HG02678 (cell line): ENCODE results near the gene SRGAP1.
A peak's percentile ranks its signal among the peaks of the same experiment; 100 is the strongest.
"Not testable (repeated sequence)": the region's sequence is repeated elsewhere in the genome, so short reads cannot be mapped to it uniquely, and the experiment has no call there.

Experiments used
- ATAC-seq: cut with Tn5 transposase; IDR thresholded peaks from one replicate; pipeline ENCODE4 v1.9.1; 2021; ENCODE audit warnings: mild to moderate bottlenecking, moderate library complexity; ENCODE audit not compliant: unreplicated experiment

The SRGAP1 gene

DNA sequence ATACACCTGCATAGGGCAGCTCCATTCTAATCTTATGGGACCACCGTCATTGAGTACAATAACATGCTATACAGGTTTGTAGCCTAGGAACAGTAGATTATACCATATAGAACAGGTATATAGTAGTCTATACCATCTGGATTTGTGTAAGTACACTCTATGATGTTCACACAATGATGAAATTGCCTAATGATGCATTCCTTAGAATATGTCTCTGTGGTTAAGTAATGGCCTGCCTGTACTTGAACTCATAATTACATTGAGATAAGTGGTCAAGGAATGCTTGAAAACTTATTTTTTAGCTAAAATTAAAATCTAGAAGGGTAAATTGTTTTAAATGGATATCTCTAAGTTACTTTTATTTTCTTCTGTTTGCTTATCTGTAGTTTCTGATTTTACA, 152.7 kb downstream of the SRGAP1 start:
- ATAC-seq, result no peak

GRCh38 chr12:63998584-63998983, 154.1 kb downstream of the SRGAP1 start:
- no peak for ATAC-seq

GRCh38 chr12:63999853-64000252, 155.4 kb downstream of the SRGAP1 start:
- no peak for ATAC-seq

DNA sequence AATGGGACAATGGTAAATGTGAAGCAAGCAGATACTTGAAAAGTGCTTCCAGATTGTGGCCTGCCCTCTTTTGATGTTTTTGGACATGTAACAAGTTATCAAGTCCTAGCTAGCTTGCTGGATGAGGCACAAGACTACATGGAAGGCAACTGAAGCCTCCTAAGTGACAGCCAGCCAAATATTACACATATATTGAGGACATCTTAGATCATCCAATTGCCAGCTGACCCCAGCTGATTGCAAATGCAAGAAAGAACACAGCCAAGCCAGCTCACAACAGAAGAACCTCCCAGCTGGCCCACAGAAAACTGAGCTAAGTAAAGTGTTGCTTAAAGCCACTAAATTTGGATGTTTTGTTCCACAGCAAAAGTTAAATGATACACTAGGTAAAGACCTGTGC, 156.9 kb downstream of the SRGAP1 start:
- ATAC-seq, result no peak

DNA sequence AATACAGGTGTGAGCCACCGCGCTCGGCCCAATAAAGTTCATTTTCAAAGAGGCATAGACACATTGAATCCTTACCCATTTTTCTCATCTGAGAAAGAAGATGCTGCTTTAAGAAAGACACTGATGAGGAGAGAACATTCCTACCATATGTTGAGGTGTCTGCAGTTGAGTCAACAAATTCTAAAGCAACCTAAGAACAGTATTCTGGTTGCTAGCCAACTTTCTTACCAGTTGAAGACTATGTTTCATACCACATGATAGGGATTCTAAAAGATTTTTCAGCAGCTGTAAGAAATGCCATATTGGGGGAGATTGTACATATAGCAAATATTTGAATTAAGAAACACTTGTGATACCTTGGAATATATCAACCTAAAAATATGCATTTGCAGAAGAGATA, 160.1 kb downstream of the SRGAP1 start:
- no peak for ATAC-seq

DNA sequence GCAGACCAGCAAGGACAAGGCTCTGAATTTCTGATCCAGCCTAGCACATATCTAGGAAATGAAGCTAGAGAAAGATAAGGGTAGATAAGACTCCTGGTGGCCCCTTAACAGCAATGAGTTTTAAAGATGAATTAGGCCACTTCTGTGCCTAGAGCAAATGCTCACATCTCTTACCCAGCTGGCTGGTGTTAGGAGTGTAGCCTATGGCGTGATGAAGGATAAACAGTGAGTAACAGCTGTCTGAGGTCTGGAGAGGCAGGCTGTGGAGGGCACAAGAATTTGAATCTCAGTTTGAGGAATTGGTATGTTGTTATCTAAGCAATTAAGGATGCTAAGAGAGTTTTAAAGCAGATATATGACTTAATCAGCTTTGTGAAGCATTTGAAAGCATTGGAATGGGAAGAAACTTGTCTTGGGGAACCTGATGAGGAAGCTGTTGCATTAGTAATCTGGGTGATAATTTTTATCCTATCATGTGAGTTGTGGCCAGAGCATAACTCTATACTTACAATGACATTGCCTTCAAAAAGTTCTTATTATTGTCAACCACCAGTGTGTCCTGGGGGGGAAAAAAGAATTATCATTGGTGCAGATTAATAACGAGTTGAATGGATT, 161.8 kb downstream of the SRGAP1 start:
- no peak for ATAC-seq

DNA sequence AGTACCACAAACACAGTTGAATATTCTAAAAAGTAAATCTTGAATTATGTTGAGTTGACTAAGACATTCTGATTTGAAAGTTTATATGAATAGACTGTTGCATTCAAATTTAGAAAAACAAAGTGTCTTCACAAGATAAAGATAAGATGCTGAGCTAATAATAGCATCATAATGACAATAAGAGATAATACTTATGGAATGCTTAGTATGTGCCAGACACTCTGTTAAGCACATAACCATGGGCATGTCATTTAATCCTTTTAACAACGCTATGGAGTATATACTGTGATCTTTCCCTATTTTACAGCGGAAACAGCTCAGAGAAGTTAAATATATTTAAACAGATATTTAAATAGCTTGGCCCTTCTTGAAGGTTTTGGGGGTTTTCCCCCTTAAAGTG, 163.4 kb downstream of the SRGAP1 start:
- ATAC-seq, result no peak

DNA sequence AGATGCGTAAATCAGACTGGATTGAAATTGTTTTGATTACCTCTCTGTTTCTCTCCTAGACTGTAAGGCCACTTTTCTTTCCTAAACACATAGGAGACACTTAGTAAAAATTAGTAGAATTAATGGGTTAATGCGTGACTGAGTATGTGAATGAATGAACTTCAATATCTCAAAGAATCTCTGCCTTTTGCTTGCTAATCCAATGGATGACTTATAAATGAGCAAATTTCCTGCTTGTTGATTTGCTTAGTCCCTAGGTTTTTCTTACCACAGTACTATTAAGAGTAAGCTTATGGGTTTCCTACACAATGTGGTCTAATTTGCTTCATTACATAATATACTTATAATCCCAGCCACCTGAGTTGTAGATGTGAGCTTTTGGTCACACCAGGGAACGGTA, 164.1 kb downstream of the SRGAP1 start:
- no peak for ATAC-seq

DNA sequence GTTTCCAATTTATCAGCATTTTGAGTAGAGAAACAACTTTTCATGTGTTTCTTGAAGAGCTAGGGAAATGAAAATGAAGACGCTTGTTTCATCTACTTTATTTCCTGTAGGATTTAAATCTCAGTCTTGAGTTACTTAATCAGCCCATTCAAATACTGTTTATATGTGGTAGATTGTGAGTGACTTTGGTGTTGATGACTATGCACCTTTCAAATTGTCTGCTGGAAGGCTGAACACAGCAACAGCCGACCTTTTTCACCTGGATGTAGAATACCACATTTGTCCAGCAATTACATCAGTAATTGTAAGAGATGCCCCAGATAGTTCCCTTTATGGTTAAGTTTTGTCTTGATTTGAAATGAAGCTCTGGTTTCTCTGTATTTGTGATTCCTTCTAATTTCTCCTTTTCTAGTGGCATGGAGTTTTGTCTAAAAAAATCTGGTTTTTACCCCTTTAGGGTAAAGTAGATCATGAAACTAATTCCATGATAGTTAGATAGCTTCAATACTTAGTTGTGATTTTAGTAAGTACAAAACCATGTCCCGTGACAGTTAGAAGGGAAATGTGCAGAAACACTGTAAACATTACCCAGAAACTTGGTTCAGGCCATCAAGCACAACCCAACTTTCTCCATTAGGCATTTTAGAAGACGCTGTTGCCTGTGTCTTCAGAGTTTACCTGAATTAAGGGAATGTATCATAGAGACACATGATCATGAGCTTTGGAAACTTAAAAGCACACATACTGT, 165.0 kb downstream of the SRGAP1 start:
- ATAC-seq, result peak; percentile 66

DNA sequence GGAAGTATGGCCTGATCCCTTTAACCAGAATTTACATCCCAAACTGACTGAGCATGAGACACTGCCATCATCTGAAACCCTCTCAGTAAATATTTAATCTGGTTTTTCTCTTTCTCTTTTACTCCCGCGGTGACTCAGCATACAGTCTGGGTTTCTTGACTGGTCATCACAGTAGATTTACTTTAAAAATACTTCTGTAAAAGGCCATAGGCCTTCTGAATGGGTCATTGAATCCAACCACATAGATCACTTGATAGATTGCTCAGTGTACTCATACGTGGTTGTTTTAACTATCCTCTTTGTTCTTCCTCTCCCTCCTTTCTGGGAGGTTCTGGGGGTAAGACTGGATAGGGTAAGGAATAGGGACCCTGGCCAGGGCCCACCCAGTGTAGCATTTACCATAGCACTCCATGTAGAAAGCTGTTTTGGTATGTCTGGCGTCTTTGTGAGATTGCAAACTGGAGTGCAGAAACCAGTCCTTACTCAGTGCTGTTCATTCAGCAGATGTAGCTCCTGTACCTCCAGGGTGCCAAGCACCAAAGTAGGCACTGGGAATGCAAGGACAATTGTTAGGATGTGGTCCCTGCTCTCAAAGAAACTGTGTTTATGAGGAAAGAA, 165.7 kb downstream of the SRGAP1 start:
- ATAC-seq, result peak; percentile 90

DNA sequence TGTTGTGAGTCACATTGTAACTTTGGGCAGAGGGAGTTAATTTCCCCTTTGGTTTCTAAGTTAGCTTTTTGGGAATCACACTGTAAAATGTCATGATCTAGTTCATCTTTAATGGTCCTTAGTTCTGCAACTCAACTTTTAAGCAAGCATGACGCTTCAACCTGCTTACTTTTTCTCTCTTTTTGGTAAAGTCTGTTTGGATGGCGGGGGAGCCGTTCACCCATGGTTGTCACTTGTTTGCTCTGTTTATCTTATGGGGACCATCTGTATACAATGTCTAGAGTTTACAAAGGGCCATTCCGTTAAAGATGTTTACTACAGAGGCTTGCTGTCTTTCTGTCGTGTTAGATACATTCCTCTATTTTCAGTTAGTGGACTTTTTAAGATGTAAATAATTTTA, 172.0 kb downstream of the SRGAP1 start:
- no peak for ATAC-seq

DNA sequence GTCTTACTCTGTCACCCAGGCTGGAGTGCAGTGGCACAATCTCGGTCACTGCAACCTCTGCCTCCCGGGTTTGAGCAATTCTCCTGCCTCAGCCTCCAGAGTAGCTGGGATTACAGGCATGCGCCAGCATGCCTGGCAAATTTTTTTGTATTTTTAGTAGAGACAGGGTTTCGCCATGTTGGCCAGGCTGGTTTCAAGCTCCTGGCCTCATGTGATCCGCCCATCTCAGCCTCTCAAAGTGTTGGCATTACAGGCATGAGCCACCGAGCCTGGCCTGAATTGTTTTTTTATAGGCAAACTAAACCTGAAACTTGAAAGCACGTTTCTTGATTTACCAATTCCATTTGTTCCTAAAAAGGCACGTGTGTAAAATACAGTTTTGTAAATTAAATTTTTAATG, 173.6 kb downstream of the SRGAP1 start:
- ATAC-seq, result not testable (repeated sequence)

GRCh38 chr12:64018524-64018923, 174.0 kb downstream of the SRGAP1 start:
- ATAC-seq, result no peak

GRCh38 chr12:64019101-64019500, 174.6 kb downstream of the SRGAP1 start:
- no peak for ATAC-seq

- ATAC-seq, result no peak
These were observed 175.2 kb downstream of the SRGAP1 start for GRCh38 chr12:64019654-64020053.

- no peak for ATAC-seq
These were observed 180.9 kb downstream of the SRGAP1 start for GRCh38 chr12:64025174-64025958.

DNA sequence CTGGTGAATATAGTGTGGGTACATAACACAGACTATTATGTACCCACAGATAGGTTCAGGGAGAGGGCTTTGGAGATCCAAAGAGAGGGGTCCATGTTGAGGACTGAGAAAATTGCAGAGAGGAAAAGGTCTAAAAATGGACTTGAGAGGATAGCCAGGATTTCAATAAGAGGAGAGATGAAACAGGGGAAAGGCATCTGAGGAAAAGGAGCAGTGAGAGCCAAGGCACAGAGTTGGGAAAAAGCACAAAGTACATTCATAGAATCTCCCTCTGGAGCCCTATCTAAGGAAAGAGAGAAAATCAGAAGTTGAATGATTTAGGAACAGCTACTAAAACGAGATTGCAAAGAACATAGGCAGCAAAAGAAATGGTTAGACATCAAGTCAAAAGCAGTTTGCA, 182.8 kb downstream of the SRGAP1 start:
- no peak for ATAC-seq

DNA sequence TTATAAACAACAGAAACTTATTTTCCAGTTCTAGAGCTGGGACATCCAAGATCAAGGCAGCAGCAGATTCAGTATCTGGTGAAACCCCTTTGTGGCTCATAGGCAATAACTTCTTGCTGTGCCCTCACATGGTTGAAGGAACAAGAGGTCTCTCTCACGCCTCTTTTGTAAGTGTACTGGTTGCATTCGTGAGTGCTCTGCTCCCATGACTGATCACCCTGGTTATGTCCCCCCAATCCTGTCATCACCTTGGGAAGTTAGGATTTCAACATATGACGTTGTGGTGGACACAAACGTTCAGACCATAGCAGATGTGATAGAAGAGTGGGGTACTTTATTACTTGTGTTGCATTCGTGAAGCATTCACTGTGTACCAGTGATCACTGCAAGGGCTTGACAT, 184.0 kb downstream of the SRGAP1 start:
- no peak for ATAC-seq

DNA sequence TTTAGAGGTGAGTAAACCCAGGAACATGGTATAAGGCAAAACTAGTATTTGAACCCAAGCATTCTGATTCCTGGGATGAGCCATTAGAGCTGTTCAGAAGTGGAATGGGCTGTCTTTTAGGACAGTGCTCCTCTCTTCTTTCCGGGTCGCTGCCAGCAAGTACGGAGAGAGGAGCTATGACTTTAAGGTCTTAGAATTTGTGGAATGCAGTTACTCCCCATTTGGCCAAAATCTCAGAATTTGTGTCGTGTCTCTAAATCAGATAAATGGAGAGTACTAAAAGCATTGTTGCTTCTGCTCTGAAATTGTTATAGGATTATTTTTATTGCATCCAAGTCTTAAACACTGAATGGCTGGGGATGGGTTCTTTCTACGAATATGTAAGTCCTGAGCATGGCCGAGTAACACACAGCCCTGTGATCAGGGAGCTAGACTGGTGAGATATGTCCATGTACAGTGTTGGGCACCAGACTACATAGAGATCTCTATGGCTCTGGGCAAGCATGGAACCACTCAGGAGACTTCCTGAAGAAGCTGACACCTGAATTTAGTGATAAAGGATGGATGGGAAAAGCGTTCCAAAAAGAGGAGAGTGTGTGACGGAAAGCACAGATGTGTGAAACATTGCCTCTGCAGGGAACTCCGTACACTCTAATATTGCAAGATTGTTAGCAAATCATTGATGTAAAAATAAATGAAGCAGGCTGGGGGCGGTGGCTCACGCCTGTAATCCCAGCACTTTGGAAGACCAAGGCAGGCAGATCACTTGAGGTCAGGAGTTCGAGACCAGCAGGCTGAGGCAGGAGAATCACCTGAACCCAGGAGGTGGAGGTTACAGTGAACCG, 184.7 kb downstream of the SRGAP1 start:
- no peak for ATAC-seq

DNA sequence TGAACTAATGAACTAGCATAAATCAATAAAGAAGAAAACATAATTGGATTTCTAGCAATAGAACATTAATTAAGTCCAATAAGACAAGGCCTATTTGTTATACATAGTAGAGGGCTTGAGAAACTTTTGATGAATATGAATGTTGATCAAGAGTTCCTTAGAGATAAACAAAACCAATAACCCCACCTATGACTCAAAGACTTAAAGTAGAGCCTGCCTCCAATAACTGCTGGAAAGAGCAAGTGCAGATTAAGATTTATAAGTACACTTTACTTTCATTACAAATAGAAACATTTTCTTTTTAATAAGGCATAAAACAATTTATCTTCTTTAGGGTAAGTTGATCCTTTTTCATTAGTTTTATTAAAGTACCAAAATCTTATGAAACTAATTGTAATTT, 185.7 kb downstream of the SRGAP1 start:
- no peak for ATAC-seq

GRCh38 chr12:64034056-64034455, 189.6 kb downstream of the SRGAP1 start:
- ATAC-seq, result not testable (repeated sequence)
